Activated CD4-positive, alpha-beta T cell treated with anti-CD3 and anti-CD28 coated beads for 1 hour (primary cell): ENCODE measurements around the gene KRT6B.
"Not testable (repeated sequence)": the region's sequence is repeated elsewhere in the genome, so short reads cannot be mapped to it uniquely, and the experiment has no call there.

Experiments used
- DNase-seq: peaks from one replicate; pipeline ENCODE4 v3.0.0-alpha.2; 2020

Gene KRT6B

GRCh38 chr12:52464897-52465296 lies 13.0 kb upstream of the KRT6B start:
- DNase-seq: no peak

DNA sequence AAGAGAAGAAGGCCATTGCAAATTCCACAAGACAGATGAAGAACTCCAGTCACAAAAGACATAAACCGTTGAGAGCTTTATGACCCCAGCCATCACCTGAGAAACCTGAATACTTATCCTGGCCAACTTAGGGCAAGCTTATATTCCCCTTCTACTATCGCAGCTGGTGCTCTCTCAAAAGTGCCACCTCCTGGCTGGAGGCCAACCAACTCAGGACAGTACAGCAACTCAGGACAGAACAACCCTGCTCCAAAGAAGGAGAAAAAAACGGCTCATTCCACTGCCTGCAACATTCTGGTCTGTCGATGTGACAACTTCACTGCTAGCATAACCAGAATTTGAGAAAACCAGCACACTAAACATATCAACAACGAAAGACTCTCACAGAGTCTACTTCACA lies 9.7 kb upstream of the KRT6B start:
- DNase-seq: no peak

GRCh38 chr12:52458861-52459260 lies 6.9 kb upstream of the KRT6B start:
- DNase-seq: no peak

DNA sequence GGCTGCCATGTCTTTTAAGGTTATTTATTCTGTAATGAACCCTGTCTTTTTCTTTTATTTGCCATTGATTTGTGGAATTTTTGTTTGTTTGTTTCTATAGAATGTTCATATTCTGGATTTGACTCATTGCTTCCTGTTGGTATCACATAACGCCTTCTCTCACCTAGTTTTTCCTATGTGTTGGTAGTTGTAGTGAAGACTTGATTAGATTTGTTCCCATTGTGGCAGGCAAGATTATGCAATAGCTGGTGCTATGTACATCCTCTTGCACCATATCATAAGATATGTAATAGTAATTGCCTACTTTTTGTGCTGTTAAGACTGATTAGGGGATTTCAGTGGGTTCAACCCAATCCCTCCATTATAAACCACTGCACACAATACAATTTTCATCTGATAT lies 3.9 kb upstream of the KRT6B start:
- DNase-seq: no peak

- DNase-seq: no peak
Observed at GRCh38 chr12:52454411-52455201, 2.7 kb upstream of the KRT6B start.

DNA sequence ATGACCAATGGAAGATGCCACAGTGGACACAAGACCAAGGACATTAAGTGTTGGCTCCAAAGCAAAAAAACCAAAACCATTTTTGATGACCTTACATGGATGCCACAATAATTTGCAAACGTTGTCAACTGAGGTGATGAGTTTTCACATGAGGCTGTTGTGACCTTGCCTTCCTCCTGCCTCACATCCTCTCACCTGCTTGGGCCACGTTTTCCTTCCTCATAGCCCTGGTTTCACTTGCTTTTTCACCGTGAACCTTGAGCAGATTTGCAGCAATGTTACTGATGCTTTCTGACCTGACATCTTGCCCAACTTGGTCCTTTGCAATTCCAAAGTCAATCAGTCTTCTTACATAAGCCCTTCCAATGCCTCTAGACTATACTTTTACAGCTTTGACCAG lies 3.7 kb downstream of the KRT6B start:
- DNase-seq: no peak

- DNase-seq: not testable (repeated sequence)
Observed at GRCh38 chr12:52447196-52447595, 4.8 kb downstream of the KRT6B start.

GRCh38 chr12:52446367-52447045 lies 5.4 kb downstream of the KRT6B start:
- DNase-seq: no peak

DNA sequence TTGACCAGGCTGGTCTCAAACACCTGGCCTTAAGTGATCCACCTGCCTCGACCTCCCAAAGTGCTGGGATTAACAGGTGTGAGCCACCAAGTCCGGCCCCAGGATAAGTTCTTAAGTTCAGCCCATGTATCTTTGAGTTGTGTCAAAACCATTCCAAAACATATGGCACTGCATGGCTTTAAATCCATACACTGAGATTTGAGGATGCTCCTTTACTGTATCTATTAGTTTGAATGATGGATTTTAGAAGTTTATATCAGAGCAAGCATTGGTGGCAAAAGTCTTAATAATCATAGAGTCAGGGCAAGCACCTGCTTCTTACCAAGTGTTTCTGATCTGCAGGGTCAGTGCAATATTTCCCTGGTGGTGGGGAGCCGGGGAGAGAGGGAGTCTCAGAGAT lies 6.1 kb downstream of the KRT6B start:
- no peak for DNase-seq

DNA sequence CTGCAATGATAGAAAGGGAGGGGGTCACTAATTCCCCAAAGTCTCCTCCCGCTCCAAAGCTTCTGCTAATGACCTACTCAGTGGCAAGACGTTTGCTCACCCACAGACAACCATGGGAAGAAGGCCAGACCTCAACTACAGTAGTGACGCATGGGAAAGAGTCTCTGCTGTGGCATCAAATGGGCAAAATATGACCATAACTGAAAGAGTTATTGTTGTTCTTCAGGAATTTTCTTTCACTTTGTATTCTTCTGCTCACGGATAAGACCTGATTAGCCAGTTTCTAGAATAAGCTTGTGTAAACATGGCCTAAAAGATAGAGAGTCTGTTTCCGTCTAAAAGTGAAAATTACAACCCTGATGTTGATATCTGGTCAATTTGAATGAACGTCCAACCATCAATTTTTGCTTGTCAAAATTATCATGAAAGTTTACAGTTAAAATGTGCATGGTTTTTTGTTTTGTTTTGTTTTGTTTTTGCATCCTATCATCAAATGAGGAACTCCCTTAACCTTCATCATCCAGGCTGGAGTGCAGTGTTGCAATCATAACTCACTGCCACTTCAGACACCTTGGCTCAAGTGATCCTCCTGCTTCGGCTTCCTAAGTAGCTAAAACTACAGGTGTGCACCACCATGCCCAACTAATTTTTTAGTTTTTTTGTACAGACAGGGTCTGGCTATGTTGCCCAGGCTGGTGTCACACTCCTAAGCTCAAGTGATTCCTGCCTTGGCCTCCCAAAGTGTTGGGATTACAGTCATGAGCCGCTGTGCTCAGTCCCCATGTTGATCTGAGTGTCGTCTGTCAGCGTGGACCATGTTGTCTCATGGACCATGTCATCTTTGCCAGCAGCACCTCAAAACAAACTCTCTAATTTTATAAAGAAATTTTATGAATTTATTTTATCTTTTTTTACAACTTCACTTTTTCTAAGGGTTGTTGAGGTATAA lies 7.0 kb downstream of the KRT6B start:
- DNase-seq: no peak

DNA sequence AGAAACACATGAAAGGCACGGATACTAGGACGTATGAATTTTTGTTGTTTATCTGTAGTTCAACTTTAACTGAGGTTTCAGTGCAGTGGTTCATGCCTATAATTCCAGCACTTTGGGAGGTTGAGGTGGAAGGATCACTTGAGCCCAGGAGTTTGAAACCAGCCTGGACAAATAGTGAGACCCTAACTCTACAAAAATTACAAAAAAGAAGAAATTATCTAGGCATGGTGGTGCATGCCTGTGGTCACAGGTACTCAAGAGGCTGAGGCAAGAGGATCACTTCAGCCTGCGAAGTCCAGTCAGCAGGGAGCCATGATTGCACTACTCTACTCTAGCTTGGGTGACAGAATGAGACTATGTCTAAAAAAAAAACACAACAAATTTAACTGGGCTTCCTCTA lies 8.0 kb downstream of the KRT6B start:
- no peak for DNase-seq

DNA sequence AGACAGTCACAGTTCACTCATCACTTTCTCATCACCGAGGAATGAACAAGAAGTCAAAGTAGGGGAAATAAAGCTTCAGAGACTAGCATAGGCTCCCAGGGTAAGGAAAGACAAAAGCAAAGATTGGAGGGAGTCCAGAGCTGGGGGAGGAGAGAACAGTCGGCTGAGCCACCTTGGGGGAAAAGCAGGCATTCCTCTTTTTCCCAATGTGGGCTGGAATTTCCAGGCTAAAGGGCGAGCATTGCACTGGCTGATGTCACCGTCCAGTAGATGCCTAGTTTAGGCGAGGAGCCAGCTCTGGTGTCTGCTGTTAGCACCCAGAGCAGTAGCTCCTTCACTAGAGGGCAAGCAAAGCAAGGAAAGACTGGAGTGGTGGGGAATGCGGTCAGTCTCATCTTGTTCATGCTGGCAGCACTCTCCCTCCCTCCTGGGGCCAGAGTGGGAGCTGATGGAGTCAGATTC lies 9.3 kb downstream of the KRT6B start:
- DNase-seq: no peak

DNA sequence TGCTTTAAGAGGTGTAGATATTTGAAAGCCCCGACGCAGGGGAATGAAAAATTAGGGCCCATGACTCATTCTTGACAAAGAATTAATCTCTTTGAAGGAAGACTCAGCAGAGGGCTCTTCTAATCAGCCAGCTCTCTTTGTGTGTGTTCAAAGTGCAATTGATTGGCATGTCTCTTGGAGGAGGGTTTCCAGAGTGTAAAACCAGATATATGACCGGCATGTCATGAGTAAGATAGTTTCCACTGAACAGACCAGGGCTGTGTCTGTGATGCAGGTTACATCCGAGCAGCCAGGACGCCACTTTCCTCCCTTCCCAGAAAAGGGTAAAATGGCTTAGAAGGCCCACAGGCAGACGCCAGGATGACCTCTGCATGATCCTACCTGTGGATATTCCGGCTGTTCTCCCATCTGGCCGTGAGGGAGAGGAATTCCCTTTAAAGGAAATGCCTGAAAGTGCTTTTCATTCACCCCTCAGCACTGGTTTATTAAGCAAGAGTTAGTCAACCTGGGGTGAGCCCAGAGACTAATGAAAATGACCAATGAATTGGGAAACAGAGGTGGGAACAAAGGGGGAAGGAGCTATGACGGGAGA lies 10.5 kb downstream of the KRT6B start:
- DNase-seq: no peak

DNA sequence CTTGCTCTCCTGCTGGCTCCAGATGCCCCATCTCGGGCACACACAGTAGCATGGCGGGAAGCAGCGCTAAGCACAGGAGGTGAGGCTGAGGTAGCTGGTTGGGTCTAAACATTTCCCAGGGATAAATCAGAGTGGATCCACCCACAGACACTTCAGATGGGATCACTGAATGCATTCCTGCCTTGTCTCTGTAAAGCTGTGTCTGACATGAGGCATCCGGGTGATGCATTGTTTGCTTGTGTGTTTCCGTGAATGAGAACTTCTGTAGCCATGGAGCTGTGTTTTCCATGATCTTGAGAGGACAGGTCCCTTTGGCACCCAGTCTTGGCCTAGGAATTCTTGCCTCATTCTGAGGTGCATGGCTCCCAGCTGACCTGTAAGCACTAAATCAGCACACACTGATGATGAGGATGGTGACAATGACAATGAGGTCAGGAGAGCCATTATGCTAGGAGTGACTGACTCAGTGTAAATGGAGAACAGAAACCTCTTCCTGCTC lies 11.1 kb downstream of the KRT6B start:
- DNase-seq: no peak

- no peak for DNase-seq
Observed at GRCh38 chr12:52439845-52440244, 12.1 kb downstream of the KRT6B start.

- no peak for DNase-seq
Observed at GRCh38 chr12:52439420-52439819, 12.5 kb downstream of the KRT6B start.

- DNase-seq: no peak
Observed at GRCh38 chr12:52438305-52439301, 13.3 kb downstream of the KRT6B start.

GRCh38 chr12:52437508-52437907 lies 14.4 kb downstream of the KRT6B start:
- DNase-seq: no peak

DNA sequence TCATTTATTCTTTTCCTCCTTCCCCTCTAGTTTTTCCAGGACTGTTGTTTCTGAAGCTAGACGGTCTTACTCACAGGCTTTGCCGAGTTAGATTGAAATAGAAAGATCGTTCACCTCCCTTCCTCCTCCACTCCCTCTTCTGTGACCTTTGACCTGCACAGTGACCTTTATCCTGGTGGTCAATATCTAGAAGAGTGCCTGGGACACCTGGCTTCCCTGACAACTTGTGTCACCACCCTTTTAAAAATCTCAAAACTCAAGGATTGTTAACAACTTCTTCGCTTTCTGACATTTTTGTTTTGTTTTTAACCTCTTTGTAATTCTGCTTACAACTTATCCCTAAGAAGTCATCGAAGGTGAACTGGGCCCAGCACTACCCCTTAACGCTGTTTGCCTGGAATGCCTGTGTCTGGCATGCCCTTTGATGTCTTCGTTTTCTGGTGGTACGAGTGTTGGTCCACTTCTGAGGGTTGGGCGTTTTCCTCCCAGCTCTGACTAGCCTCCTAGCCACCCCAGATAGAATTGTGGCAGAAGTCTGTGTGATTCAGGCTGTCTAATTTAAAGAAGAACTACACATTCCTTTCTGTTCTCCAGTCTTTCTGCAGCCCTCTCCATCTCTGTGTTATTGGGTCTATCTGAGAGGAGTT lies 15.0 kb downstream of the KRT6B start:
- DNase-seq: no peak

DNA sequence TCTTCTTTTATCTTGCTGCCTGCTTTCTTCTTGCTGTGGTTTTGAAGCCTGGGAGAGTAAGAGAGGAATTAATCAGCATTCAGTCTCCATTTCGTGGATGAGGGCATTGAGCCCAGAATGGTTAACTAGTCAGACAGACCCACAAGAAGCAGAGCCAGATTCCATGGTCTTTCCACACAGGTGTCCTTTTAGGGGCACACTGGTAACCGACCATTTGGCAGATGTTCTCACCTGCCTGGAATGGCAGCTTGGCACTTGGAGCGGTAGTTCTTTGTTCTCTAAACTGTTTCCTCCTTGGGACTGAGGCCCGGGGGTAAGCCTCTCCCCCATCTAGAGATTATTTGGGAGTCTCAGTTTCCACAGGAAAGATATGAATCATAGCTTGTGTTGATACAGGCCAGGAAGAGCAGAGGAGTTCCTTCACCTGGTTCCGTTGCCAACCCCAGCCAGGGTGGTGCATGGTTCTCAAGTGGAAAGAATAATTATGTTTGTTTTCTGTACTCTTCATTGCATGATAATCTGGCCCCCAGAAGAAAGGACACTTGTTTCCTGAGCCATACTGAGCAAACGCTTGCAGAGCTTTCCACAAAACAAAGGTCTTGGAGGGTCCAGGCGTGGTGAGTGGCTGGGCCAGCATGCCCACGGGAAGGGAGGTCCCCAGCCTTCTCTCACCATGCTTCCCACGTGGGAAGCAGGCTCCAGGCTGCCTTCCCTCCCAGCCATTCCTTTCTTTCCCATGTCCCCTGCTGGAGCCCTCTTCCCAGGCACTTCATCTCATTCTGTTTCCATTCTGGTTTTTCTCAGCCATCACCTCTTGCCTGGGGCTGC lies 15.7 kb downstream of the KRT6B start:
- no peak for DNase-seq
